ENCODE data around the gene NFX1. TPM values are rescaled to one million over a fixed set of nuclear protein-coding genes. Genes with fewer than 3 reads are reported as not detected.
"Not testable (repeated sequence)": the region's sequence is repeated elsewhere in the genome, so short reads cannot be mapped to it uniquely, and the experiment has no call there.

Gene NFX1
- total and polyA plus RNA-seq, 3 donors from 2014 or later: 30.0 to 48.6 (median 46.7) TPM

DNA sequence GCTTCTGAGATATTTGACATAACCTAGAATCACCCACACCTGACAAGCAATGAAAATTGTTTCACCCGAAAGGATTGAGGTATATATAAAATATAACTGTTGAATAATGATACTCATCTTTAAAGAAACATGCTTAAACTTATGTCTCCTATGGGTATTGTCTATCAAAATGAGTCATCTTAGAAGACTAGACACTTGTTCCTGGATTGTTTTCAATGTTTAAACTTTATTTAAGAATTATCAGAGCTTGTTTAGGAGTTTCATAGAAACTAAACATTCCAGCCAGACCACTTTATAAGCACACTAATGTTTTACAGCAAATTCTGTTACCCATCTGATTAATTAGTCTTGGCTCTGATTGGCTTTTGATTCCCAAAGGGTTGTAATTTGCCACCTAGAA is 19.6 kb downstream of the NFX1 start:
- Histone ChIP-seq H3K27me3 (no peaks in the 10 kb centered on the region), H3K4me1 (no peaks in the 10 kb centered on the region), H3K9me3 (no peaks in the 10 kb centered on the region), H3K27ac (no peak overlapping the region), H3K36me3 (ENCODE audit: low read depth, missing control alignments) (no peaks in the 10 kb centered on the region), H3K4me3 (no peak overlapping the region)
- DNase-seq: no peak
- TF ChIP-seq, protein P1, sequence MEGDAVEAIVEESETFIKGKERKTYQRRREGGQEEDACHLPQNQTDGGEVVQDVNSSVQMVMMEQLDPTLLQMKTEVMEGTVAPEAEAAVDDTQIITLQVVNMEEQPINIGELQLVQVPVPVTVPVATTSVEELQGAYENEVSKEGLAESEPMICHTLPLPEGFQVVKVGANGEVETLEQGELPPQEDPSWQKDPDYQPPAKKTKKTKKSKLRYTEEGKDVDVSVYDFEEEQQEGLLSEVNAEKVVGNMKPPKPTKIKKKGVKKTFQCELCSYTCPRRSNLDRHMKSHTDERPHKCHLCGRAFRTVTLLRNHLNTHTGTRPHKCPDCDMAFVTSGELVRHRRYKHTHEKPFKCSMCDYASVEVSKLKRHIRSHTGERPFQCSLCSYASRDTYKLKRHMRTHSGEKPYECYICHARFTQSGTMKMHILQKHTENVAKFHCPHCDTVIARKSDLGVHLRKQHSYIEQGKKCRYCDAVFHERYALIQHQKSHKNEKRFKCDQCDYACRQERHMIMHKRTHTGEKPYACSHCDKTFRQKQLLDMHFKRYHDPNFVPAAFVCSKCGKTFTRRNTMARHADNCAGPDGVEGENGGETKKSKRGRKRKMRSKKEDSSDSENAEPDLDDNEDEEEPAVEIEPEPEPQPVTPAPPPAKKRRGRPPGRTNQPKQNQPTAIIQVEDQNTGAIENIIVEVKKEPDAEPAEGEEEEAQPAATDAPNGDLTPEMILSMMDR (IDR thresholded peaks at IDR 0.05): no peak
- no peak for TF ChIP-seq POLR2A (IDR thresholded peaks at IDR 0.05)
- intact Hi-C loops (cut with DNase I; ENCODE audit: low total_unique reads): no loop called here
- 88 to 96% methylated on average over 1 of the region's 1 CpG for WGBS, 2 donors

DNA sequence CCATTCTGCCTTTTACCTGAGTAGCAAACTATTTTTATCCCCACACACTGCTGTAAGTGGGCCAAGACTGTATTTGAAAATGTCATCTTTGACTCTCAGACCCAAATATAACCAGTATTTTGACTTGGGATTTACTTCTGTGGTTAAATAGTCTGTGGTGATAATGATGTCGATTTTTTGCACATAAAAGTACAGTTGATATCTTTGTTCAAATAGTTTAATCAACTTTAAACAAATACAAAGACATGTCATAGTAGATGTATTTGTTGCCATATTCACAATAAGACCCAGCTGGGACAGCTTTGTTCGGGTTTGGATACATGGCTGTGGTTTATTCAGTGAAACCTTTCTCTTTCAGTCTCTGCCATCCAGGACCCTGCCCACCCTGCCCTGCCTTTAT is 20.4 kb downstream of the NFX1 start:
- Histone ChIP-seq H3K9me3 (no peaks in the 10 kb centered on the region), H3K4me3 (no peak overlapping the region), H3K4me1 (peaks cover 3% of the 10 kb centered on the region), H3K27ac (no peak overlapping the region), H3K27me3 (no peaks in the 10 kb centered on the region), H3K36me3 (ENCODE audit: low read depth, missing control alignments) (no peaks in the 10 kb centered on the region)
- DNase-seq: no peak
- TF ChIP-seq, protein P1 (IDR thresholded peaks at IDR 0.05): no peak
- TF ChIP-seq POLR2A (IDR thresholded peaks at IDR 0.05): no peak
- intact Hi-C loops (cut with DNase I; ENCODE audit: low total_unique reads): no loop called here
- 77 to 89% methylated on average over 2 of the region's 2 CpGs for WGBS, 2 donors

DNA sequence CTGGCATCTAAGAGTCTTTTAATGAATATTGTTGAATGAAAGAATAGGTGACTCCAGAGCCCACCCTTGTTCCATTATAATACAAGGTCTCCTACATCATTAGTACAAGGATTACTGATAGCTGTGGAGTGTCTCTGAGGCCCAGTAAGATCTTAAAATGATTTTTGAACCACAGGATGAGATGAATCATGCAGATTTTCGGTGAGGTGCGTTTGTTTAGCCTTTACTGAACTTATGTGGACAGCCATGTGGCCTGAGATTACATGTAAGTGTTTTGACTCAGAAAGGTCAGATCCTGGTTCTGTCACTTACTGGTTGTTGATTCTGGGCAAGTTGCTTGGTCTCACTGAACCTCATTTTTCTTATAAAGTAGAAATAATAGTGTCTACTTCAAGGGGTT is 21.6 kb downstream of the NFX1 start:
- TF ChIP-seq, protein P1 (IDR thresholded peaks at IDR 0.05): no peak
- TF ChIP-seq POLR2A (IDR thresholded peaks at IDR 0.05): no peak
- Histone ChIP-seq H3K9me3 (no peaks in the 10 kb centered on the region), H3K4me1 (peaks cover 9% of the 10 kb centered on the region), H3K4me3 (no peak overlapping the region), H3K27ac (no peak overlapping the region), H3K27me3 (no peaks in the 10 kb centered on the region), H3K36me3 (ENCODE audit: low read depth, missing control alignments) (no peaks in the 10 kb centered on the region)
- 88 to 90% methylated on average over 2 of the region's 2 CpGs for WGBS, 2 donors
- DNase-seq: no peak
- intact Hi-C loops (cut with DNase I; ENCODE audit: low total_unique reads): no loop called here

DNA sequence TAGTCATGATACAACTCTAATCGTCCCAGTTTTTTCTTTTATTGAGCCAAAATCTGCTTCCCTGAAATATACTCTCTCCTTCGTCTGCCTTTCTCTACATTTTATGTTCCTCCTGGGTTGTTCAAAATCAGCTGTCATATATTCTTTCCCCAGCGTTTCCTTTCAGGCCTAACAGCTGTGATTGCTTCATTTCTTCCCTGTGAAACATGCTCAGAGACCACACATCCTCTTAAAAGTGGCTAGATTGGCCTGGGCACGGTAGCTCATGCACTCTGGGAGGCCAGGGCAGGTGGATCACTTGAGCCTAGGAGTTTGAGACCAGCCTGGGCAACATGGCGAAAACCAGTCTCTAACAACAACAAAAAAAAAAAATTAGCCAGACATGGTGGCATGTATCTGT is 25.1 kb downstream of the NFX1 start:
- Histone ChIP-seq H3K36me3 (ENCODE audit: low read depth, missing control alignments) (no peaks in the 10 kb centered on the region), H3K9me3 (no peaks in the 10 kb centered on the region), H3K4me3 (no peak overlapping the region), H3K27me3 (no peaks in the 10 kb centered on the region), H3K4me1 (peaks cover 9% of the 10 kb centered on the region), H3K27ac (peak overlapping the region; percentile 34 to 55)
- 77 to 79% methylated on average over 5 of the region's 5 CpGs for WGBS, 2 donors
- intact Hi-C loops (cut with DNase I; ENCODE audit: low total_unique reads): no loop called here
- TF ChIP-seq, protein P1 (IDR thresholded peaks at IDR 0.05): no peak
- no peak for TF ChIP-seq POLR2A (IDR thresholded peaks at IDR 0.05)
- no peak for DNase-seq

DNA sequence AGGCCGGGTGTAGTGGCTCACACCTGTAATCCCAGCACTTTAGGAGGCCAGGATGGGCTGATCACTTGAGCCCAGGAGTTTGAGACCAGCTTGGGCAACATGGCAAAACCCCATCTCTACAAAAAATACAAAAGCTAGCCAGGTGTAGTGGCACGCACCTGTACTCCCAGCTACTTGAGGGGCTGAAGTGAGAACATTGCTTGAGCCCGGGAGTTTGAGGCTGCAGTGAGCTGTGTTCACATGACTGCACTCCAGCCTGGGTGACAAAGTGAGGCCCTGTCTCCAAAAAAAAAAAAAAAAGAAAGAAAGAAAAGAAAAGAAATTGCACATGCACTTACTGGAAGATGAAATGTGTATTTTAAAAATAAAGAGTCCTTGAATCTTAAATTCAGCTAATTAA is 26.8 kb downstream of the NFX1 start:
- H3K27me3 ChIP-seq; H3K4me3 ChIP-seq; intact Hi-C loops (cut with DNase I; ENCODE audit: low total_unique reads); H3K9me3 ChIP-seq; H3K27ac ChIP-seq; H3K36me3 ChIP-seq (ENCODE audit: low read depth, missing control alignments); DNase-seq: not testable (repeated sequence)
- H3K4me1 ChIP-seq: peaks cover 12% of the 10 kb centered on the region
- 89 to 94% methylated on average over 3 of the region's 3 CpGs for WGBS, 2 donors

All from testis (tissue), 3 donors.